ENCODE data around the gene PFN1. TPM values are rescaled to one million over a fixed set of nuclear protein-coding genes. Genes with fewer than 3 reads are reported as not detected.

The PFN1 gene
- total RNA-seq, 1 donor = 507 TPM

DNA sequence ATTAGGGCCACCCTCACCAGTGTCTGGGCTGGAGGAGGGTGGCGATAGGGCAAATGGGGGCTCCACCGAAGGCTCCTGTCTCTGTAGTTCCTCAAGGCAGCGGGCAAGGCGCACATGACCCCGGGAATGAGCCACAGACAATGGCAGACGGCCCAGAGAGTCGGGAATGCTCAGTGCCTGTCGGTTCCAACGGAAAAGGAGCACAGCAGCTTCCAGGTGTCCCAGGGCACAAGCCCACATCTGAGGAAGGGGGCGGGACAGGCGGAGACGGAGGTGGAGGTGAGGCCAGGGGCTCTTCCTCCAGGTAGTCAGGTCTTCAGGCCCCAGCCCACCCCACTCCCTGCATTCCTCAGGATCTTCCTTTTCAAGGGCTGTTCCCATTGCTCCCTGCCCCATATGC lies 24.4 kb upstream of the PFN1 start:
- TF ChIP-seq CTCF (IDR thresholded peaks at IDR 0.05; ENCODE audit: insufficient read depth, low read length) = no peak
- H3K4me3 ChIP-seq (ENCODE audit: low read depth, low read length) = no peak overlapping the region
- no peak for DNase-seq (ENCODE audit: low read depth)

GRCh38 chr17:4972322-4972721 lies 24.0 kb upstream of the PFN1 start:
- TF ChIP-seq CTCF (IDR thresholded peaks at IDR 0.05; ENCODE audit: insufficient read depth, low read length) = no peak
- H3K4me3 ChIP-seq (ENCODE audit: low read depth, low read length) = no peak overlapping the region
- no peak for DNase-seq (ENCODE audit: low read depth)

DNA sequence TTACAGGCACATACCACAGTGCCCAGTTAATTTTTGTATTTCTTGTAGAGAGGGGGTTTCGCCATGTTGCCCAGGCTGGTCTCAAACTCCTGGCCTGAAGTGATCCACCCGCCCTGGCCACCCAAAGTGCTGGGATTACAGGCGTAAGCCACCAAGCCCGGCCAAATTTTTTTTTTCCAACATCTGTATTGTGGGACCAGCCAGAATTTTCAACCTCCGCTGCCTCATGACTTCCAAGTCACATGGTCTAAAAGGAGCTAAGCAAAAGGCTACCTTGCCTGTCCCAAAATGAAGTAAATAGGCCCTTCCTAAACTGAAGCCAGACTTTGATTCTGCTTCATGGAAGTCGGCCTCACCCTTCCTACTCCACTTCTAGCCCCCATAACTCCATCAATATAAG lies 23.5 kb upstream of the PFN1 start:
- DNase-seq (ENCODE audit: low read depth) = no peak
- H3K4me3 ChIP-seq (ENCODE audit: low read depth, low read length) = no peak overlapping the region
- no peak for TF ChIP-seq CTCF (IDR thresholded peaks at IDR 0.05; ENCODE audit: insufficient read depth, low read length)

DNA sequence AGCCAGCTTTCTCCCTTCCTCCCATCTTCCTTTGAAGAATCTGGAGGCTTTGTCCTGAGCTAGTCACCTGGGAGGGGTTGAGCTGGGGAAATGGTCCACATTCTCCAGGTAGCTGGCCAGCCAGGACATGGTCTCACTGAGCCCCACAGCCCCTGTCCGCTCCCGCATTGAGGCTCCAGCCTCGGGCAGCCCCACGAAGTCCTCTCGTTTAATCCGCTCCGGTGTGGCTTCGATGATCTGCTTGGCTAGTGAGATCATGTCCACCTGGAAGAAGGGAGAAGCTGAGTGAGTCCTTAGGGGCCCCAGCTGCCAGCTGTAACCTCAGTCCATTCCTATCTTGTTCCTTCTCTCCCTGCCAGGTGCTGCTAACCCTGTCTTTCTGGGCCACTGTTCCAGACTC lies 21.9 kb upstream of the PFN1 start:
- H3K4me3 ChIP-seq (ENCODE audit: low read depth, low read length) = no peak overlapping the region
- TF ChIP-seq CTCF (IDR thresholded peaks at IDR 0.05; ENCODE audit: insufficient read depth, low read length) = no peak
- DNase-seq (ENCODE audit: low read depth) = no peak

- H3K4me3 ChIP-seq (ENCODE audit: low read depth, low read length) = peak overlapping the region; percentile 88
- peak; percentile 37 for DNase-seq (ENCODE audit: low read depth)
- no peak for TF ChIP-seq CTCF (IDR thresholded peaks at IDR 0.05; ENCODE audit: insufficient read depth, low read length)
These were observed 21.3 kb upstream of the PFN1 start for GRCh38 chr17:4969551-4970173.

GRCh38 chr17:4969047-4969550 lies 20.8 kb upstream of the PFN1 start:
- DNase-seq (ENCODE audit: low read depth) = peak; percentile 97
- peak overlapping the region; percentile 88 for H3K4me3 ChIP-seq (ENCODE audit: low read depth, low read length)
- no peak for TF ChIP-seq CTCF (IDR thresholded peaks at IDR 0.05; ENCODE audit: insufficient read depth, low read length)

All from fibroblast of the aortic adventitia (primary cell).